Endothelial cell of umbilical vein (primary cell): ENCODE measurements around the gene PID1. TPM values are rescaled to one million over a fixed set of nuclear protein-coding genes. Genes with fewer than 3 reads are reported as not detected.

Experiments
- BruUV-seq: library from RNA; stranded (reverse); fragments of 400-500 nt; replicated peaks from 2 replicates; lab custom pipeline; 2021; lab: Mats Ljungman, UMichigan
- CTCF ChIA-PET: fragments of 300-600, 350-600 bp; sonication (Branson Sonifier 250); formaldehyde crosslinking; loops from one replicate; lab custom pipeline; 2021; ENCODE audit warnings: antibody characterized with exemption, inconsistent platforms; lab: Charles Lee
- POLR2A ChIA-PET: fragments of 300-600, 350-600 bp; sonication (Branson Sonifier 250); formaldehyde crosslinking; loops from one replicate; lab custom pipeline; 2021; ENCODE audit warnings: antibody characterized with exemption, inconsistent platforms; lab: Charles Lee
- DNase-seq: peaks from one replicate; pipeline ENCODE4 v3.0.0-alpha.2; 2011; ENCODE audit warnings: low read depth, low spot score
- FAIRE-seq: peaks from 2 replicates; lab custom pipeline; 2011; peaks lifted over from hg19 to GRCh38; lab: Jason Lieb, UNC
- H2AFZ ChIP-seq: 2 replicates; pipeline ENCODE4 v1.6.0; 2012; ENCODE audit warnings: low read depth, low read length, control low read depth, inconsistent platforms
- H3K27ac ChIP-seq: 2 replicates; pipeline ENCODE4 v1.5.1; 2011; ENCODE audit warnings: low read depth, mild to moderate bottlenecking, control low read depth, low read length, moderate library complexity; ENCODE audit not compliant: insufficient read depth
- H3K27me3 ChIP-seq, 2 experiments: 2 replicates each; pipeline versions ENCODE4 v1.6.0 to v1.6.1; 2011; ENCODE audit warnings: low read length in 2 of 2, mixed read lengths in 1 of 2; ENCODE audit not compliant: control insufficient read depth in 2 of 2, insufficient read depth in 2 of 2
- H3K36me3 ChIP-seq, 2 experiments: 2 replicates in 1 of 2; 3 replicates in 1 of 2; pipeline ENCODE4 v1.5.1; 2011; ENCODE audit warnings: low read length in 2 of 2, mild to moderate bottlenecking in 1 of 2, moderate library complexity in 1 of 2; ENCODE audit not compliant: control insufficient read depth in 2 of 2, insufficient read depth in 2 of 2; ENCODE audit errors: extremely low read depth in 1 of 2
- H3K4me1 ChIP-seq: 3 replicates; pipeline ENCODE4 v1.5.1; 2011; ENCODE audit warnings: mild to moderate bottlenecking, low read length; ENCODE audit not compliant: control insufficient read depth, insufficient read depth; ENCODE audit errors: extremely low read depth
- H3K4me2 ChIP-seq: 2 replicates; pipeline ENCODE4 v1.6.1; 2011; ENCODE audit warnings: low read length, control low read depth, mixed read lengths; ENCODE audit not compliant: insufficient read depth
- H3K4me3 ChIP-seq, 3 experiments: fragments of 200-600 bp in 1 of 3; sonication (generic), shearing (Covaris generic) in 1 of 3; replicated peaks in 1 of 3; 2 replicates each; pipeline ENCODE4 v1.5.1; 2011 to 2016; ENCODE audit warnings: control low read depth in 3 of 3, low read length in 3 of 3, mild to moderate bottlenecking in 2 of 3, inconsistent platforms in 1 of 3, low read depth in 1 of 3, moderate library complexity in 1 of 3; ENCODE audit not compliant: insufficient read depth in 1 of 3
- H3K79me2 ChIP-seq: 2 replicates; pipeline ENCODE4 v1.6.0; 2012; ENCODE audit warnings: low read length, inconsistent platforms; ENCODE audit not compliant: control insufficient read depth, insufficient read depth
- H3K9ac ChIP-seq: replicated peaks from 2 replicates; pipeline ENCODE3; 2011; ENCODE audit warnings: low read length, control low read depth; ENCODE audit not compliant: insufficient read depth; ENCODE audit errors: extremely low read depth
- H3K9me1 ChIP-seq: replicated peaks from 3 replicates; pipeline ENCODE4 v1.6.0; 2011; ENCODE audit warnings: mild to moderate bottlenecking, low read length; ENCODE audit not compliant: control insufficient read depth, insufficient read depth; ENCODE audit errors: extremely low read depth
- H3K9me3 ChIP-seq: replicated peaks from 2 replicates; pipeline ENCODE4 v1.5.1; 2012; ENCODE audit warnings: low read length, inconsistent platforms; ENCODE audit not compliant: control insufficient read depth, insufficient read depth
- H4K20me1 ChIP-seq: replicated peaks from 2 replicates; pipeline ENCODE3; 2011; ENCODE audit warnings: mild to moderate bottlenecking, low read length; ENCODE audit not compliant: control insufficient read depth, insufficient read depth; ENCODE audit errors: extremely low read depth
- EZH2 ChIP-seq: IDR thresholded peaks from 2 replicates; pipeline ENCODE4 v1.6.1; 2012; ENCODE audit warnings: borderline replicate concordance, low read depth, mild to moderate bottlenecking, moderate library complexity, low read length, inconsistent platforms; ENCODE audit not compliant: severe bottlenecking
- FOS ChIP-seq: IDR thresholded peaks from 2 replicates; pipeline ENCODE4 v1.6.1; 2011; ENCODE audit warnings: mild to moderate bottlenecking, low read length, moderate library complexity, borderline replicate concordance; ENCODE audit not compliant: insufficient read depth
- GATA2 ChIP-seq: IDR thresholded peaks from 2 replicates; pipeline ENCODE4 v1.7.0; 2011; ENCODE audit warnings: low read depth, mild to moderate bottlenecking, moderate library complexity, mixed read lengths, low read length; ENCODE audit not compliant: insufficient read length, insufficient read depth
- JUN ChIP-seq: IDR thresholded peaks from 2 replicates; pipeline ENCODE4 v1.6.1; 2011; ENCODE audit warnings: borderline replicate concordance, low read depth; ENCODE audit not compliant: insufficient read length, insufficient read depth
- MAX ChIP-seq: IDR thresholded peaks from 2 replicates; pipeline ENCODE4 v1.6.1; 2011; ENCODE audit not compliant: insufficient read depth, insufficient read length
- MYC ChIP-seq: IDR thresholded peaks from one replicate; pipeline ENCODE4 v1.6.1; 2011; ENCODE audit warnings: mild to moderate bottlenecking, low read depth, low read length
- POLR2A ChIP-seq: IDR thresholded peaks from 2 replicates; pipeline ENCODE4 v1.6.1; 2012; ENCODE audit warnings: low read depth, mild to moderate bottlenecking, control low read depth, low read length
- POLR2AphosphoS5 ChIP-seq: IDR thresholded peaks from 2 replicates; pipeline ENCODE4 v1.6.1; 2012; ENCODE audit warnings: low read depth, mild to moderate bottlenecking, control low read depth, low read length, moderate library complexity; ENCODE audit not compliant: insufficient read depth
- dilution Hi-C: fragments of 300-500 bp; cut with MboI; formaldehyde crosslinking; loops from one replicate; pipeline ENCODE4 v1.15.0; 2019; ENCODE audit warnings: low sequenced_read_pairs; ENCODE audit not compliant: extremely low pct_ligation_motif_present
- intact Hi-C: fragments of 100-400 bp; cut with micrococcal nuclease; formaldehyde crosslinking; loops from one replicate; pipeline ENCODE4 v1.10.0; 2022
- polyA plus RNA-seq, 4 experiments: library from polyadenylated mRNA; depleted of rRNA in 3 of 4; stranded (reverse) in 3 of 4; unstranded in 1 of 4; fragments of >200 nt; gene quantifications; 2 replicates each; pipeline versions ENCODE4 v1.2.1 to v1.2.3, GENCODE V29; 2011 to 2012; ENCODE audit warnings: missing spikeins in 1 of 4
- total RNA-seq: library from RNA; stranded (reverse); gene quantifications from 2 replicates; pipeline ENCODE4 v1.2.3, GENCODE V29; 2021
- TF ChIP-seq, protein P1 (sequence below), 2 donors: IDR thresholded peaks; 1 replicate in 1 of 2; 2 replicates in 1 of 2; pipeline ENCODE4 v1.5.1; 2011; ENCODE audit warnings: low read length in 2 of 2, mild to moderate bottlenecking in 2 of 2, moderate library complexity in 2 of 2, control low read depth in 1 of 2, inconsistent platforms in 1 of 2, low read depth in 1 of 2; ENCODE audit not compliant: insufficient read depth in 1 of 2; ENCODE audit errors: extremely low read depth in 1 of 2

The PID1 gene
- total and polyA plus RNA-seq, 2 donors (not counting 3 experiments of a cell fraction or from before 2014, with no cell fraction given): not detected

DNA sequence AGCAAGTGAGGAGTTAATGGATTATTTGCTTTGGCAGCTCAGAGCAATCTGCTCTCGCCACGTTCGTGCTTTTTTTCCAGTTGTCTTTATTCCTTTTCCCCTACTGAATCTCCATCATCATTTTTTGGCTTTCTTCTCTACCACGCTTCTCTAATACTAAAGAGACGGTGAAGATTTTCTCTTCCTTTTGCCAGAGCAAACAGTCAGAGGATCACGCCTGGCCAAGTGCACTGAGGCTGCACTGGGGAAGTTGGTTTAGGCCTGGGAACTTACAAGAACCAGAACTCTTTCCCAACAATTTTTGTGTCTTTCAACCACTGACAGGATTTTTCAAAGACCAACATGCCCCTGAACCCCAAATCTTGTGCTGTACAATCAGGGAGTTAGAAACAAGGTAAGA is 172.3 kb downstream of the PID1 start:
- no peak for DNase-seq
- no peaks in the 10 kb centered on the region for H3K9me1 ChIP-seq
- no peak for FAIRE-seq
- no peaks in the 10 kb centered on the region for H3K4me1 ChIP-seq
- intact Hi-C loops: no loop called here
- dilution Hi-C loops: no loop called here
- H3K4me2 ChIP-seq: no peak overlapping the region
- H3K27ac ChIP-seq: no peak overlapping the region
- H4K20me1 ChIP-seq: no peaks in the 10 kb centered on the region
- no peaks in the 10 kb centered on the region for H3K36me3 ChIP-seq
- ChIA-PET POLR2A (no interaction called here), CTCF (no interaction called here)
- no peak overlapping the region for H3K4me3 ChIP-seq
- TF ChIP-seq, protein P1, sequence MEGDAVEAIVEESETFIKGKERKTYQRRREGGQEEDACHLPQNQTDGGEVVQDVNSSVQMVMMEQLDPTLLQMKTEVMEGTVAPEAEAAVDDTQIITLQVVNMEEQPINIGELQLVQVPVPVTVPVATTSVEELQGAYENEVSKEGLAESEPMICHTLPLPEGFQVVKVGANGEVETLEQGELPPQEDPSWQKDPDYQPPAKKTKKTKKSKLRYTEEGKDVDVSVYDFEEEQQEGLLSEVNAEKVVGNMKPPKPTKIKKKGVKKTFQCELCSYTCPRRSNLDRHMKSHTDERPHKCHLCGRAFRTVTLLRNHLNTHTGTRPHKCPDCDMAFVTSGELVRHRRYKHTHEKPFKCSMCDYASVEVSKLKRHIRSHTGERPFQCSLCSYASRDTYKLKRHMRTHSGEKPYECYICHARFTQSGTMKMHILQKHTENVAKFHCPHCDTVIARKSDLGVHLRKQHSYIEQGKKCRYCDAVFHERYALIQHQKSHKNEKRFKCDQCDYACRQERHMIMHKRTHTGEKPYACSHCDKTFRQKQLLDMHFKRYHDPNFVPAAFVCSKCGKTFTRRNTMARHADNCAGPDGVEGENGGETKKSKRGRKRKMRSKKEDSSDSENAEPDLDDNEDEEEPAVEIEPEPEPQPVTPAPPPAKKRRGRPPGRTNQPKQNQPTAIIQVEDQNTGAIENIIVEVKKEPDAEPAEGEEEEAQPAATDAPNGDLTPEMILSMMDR (IDR thresholded peaks at IDR 0.05; ENCODE audit: extremely low read depth in 1 of 2, insufficient read depth in 1 of 2, low read depth in 1 of 2, low read length in 2 of 2): no peak
- TF ChIP-seq JUN (no peak), MYC (no peak), POLR2AphosphoS5 (no peak), FOS (no peak), EZH2 (no peak), POLR2A (no peak), MAX (no peak), GATA2 (no peak)
- H3K27me3 ChIP-seq: no peaks in the 10 kb centered on the region
- H2AFZ ChIP-seq: no peak overlapping the region
- no peak overlapping the region for H3K9ac ChIP-seq
- H3K79me2 ChIP-seq: no peaks in the 10 kb centered on the region
- H3K9me3 ChIP-seq: no peaks in the 10 kb centered on the region
- no TSS peak for BruUV-seq
